ENCODE measurements around the gene EBPL.
"Not testable (repeated sequence)": the region's sequence is repeated elsewhere in the genome, so short reads cannot be mapped to it uniquely, and the experiment has no call there.

The EBPL gene

GRCh38 chr13:49632156-49632555, 59.1 kb downstream of the EBPL start:
- no peak for DNase-seq

- DNase-seq, result no peak
Observed at GRCh38 chr13:49630580-49630979, 60.7 kb downstream of the EBPL start.

- DNase-seq, result no peak
Observed at GRCh38 chr13:49629947-49630346, 61.3 kb downstream of the EBPL start.

GRCh38 chr13:49629196-49629938, 61.9 kb downstream of the EBPL start:
- no peak for DNase-seq

- DNase-seq, result no peak
Observed at GRCh38 chr13:49627831-49628652, 63.2 kb downstream of the EBPL start, which contains the start of gene ARL11. Gene ARL11, plus strand, starts transcription at chr13:49628507. Its CDS starts 1,941 bp downstream, at chr13:49630448.

- DNase-seq, result no peak
Observed at GRCh38 chr13:49625392-49626079, 65.8 kb downstream of the EBPL start.

GRCh38 chr13:49624229-49624628, 67.1 kb downstream of the EBPL start:
- DNase-seq, result no peak

- no peak for DNase-seq
Observed at GRCh38 chr13:49622174-49622946, 68.9 kb downstream of the EBPL start.

GRCh38 chr13:49620170-49620621, 71.1 kb downstream of the EBPL start:
- DNase-seq, result no peak

- no peak for DNase-seq
Observed at GRCh38 chr13:49616676-49617065, 74.6 kb downstream of the EBPL start.

GRCh38 chr13:49615836-49616675, 75.2 kb downstream of the EBPL start:
- no peak for DNase-seq

GRCh38 chr13:49612042-49612441, 79.2 kb downstream of the EBPL start:
- not testable (repeated sequence) for DNase-seq
